GM23338 (cell line): ENCODE results near the gene CNPY1. TPM values are rescaled to one million over a fixed set of nuclear protein-coding genes. Genes with fewer than 3 reads are reported as not detected.

Experiments used
- ATAC-seq: fragments of 200-7000 bp; cut with Tn5 transposase; 3 replicates; pipeline ENCODE4 v1.9.1; 2020
- DNase-seq: peaks from one replicate; pipeline ENCODE4 v3.0.0-alpha.2; 2015; ENCODE audit warnings: low spot score
- H2AFZ ChIP-seq: fragments of 200-600 bp; sonication (generic); 2 replicates; pipeline ENCODE4 v1.8.0; 2016; ENCODE audit warnings: antibody characterized with exemption, mild to moderate bottlenecking, moderate library complexity
- H3F3A ChIP-seq: fragments of 200-600 bp; sonication (generic); replicated peaks from 2 replicates; pipeline ENCODE4 v1.8.0; 2017; ENCODE audit warnings: antibody characterized with exemption, mixed run types, low read depth
- H3K27ac ChIP-seq: fragments of 200-600 bp; sonication (generic); 2 replicates; pipeline ENCODE4 v1.6.1; 2016; ENCODE audit warnings: low read depth
- H3K27me3 ChIP-seq: fragments of 200-600 bp; sonication (generic); 2 replicates; pipeline ENCODE4 v1.8.0; 2016; ENCODE audit warnings: mild to moderate bottlenecking, mixed run types, moderate library complexity; ENCODE audit not compliant: insufficient read depth
- H3K36me3 ChIP-seq: fragments of 200-600 bp; sonication (generic); 2 replicates; pipeline ENCODE4 v1.8.0; 2016; ENCODE audit warnings: mild to moderate bottlenecking; ENCODE audit not compliant: insufficient read depth
- H3K4me1 ChIP-seq: fragments of 200-600 bp; sonication (generic); 2 replicates; pipeline ENCODE4 v1.8.0; 2016; ENCODE audit warnings: mild to moderate bottlenecking, moderate library complexity; ENCODE audit not compliant: insufficient read depth
- H3K4me2 ChIP-seq: fragments of 200-600 bp; sonication (generic); 2 replicates; pipeline ENCODE4 v1.7.1; 2017; ENCODE audit warnings: mixed run types
- H3K4me3 ChIP-seq: fragments of 200-600 bp; sonication (generic); 2 replicates; pipeline ENCODE4 v1.6.1; 2016; ENCODE audit warnings: mixed run types
- H3K79me2 ChIP-seq: fragments of 200-600 bp; sonication (generic); replicated peaks from 2 replicates; pipeline ENCODE4 v1.8.0; 2017; ENCODE audit warnings: mild to moderate bottlenecking; ENCODE audit not compliant: insufficient read depth
- H3K9me2 ChIP-seq: fragments of 200-600 bp; sonication (generic); 2 replicates; pipeline ENCODE4 v1.8.0; 2017; ENCODE audit not compliant: insufficient read depth
- H4K20me1 ChIP-seq: fragments of 200-600 bp; sonication (generic); replicated peaks from 2 replicates; pipeline ENCODE4 v1.8.0; 2017; ENCODE audit warnings: mild to moderate bottlenecking; ENCODE audit not compliant: insufficient read depth
- H3K27ac Mint-ChIP-seq: 2 replicates; pipeline ENCODE4 v1.8.0; 2020; ENCODE audit warnings: inconsistent platforms, mild to moderate bottlenecking, moderate library complexity, mixed read lengths
- H3K27me3 Mint-ChIP-seq: 3 replicates; pipeline ENCODE4 v1.8.0; 2022; ENCODE audit warnings: low read depth, mild to moderate bottlenecking, moderate library complexity, mixed read lengths, inconsistent platforms; ENCODE audit not compliant: insufficient read depth, poor library complexity
- H3K36me3 Mint-ChIP-seq: 3 replicates; pipeline ENCODE4 v1.8.0; 2021; ENCODE audit warnings: low read depth, mild to moderate bottlenecking, inconsistent platforms, moderate library complexity, mixed read lengths
- H3K4me1 Mint-ChIP-seq: 3 replicates; pipeline ENCODE4 v1.8.0; 2020; ENCODE audit warnings: mild to moderate bottlenecking, inconsistent platforms, mixed read lengths
- H3K4me3 Mint-ChIP-seq: 3 replicates; pipeline ENCODE4 v1.8.0; 2021; ENCODE audit warnings: moderate library complexity, mild to moderate bottlenecking, inconsistent platforms, mixed read lengths
- H3K9me3 Mint-ChIP-seq: 3 replicates; pipeline ENCODE4 v1.8.0; 2020; ENCODE audit warnings: moderate library complexity, mild to moderate bottlenecking, inconsistent platforms, mixed read lengths
- CREB1 ChIP-seq: fragments of 250-450 bp; sonication (Bioruptor Pico); IDR thresholded peaks from 2 replicates; pipeline ENCODE4 v1.5.0; 2020; ENCODE audit warnings: low read depth, mild to moderate bottlenecking, moderate library complexity
- CTCF ChIP-seq, 2 experiments: fragments of 200-600 bp in 1 of 2; sonication (generic) in 1 of 2; conservative IDR thresholded peaks; 2 replicates each; pipeline versions ENCODE4 v1.5.1 to v1.6.1; 2016 to 2017; ENCODE audit warnings: antibody characterized with exemption in 2 of 2, low read depth in 2 of 2, mild to moderate bottlenecking in 2 of 2, moderate library complexity in 1 of 2
- EZH2 ChIP-seq: fragments of 200-600 bp; sonication (generic); IDR thresholded peaks from one replicate; pipeline ENCODE4 v1.8.0; 2017; ENCODE audit warnings: antibody characterized with exemption, mild to moderate bottlenecking, low read depth; ENCODE audit not compliant: unreplicated experiment
- EZH2phosphoT487 ChIP-seq: fragments of 200-600 bp; sonication (generic); IDR thresholded peaks from one replicate; pipeline ENCODE4 v1.8.1; 2018; ENCODE audit warnings: antibody characterized with exemption; ENCODE audit not compliant: unreplicated experiment
- JUNB ChIP-seq: IDR thresholded peaks from one replicate; pipeline ENCODE4 v1.6.1; 2016; ENCODE audit warnings: antibody characterized with exemption; ENCODE audit not compliant: unreplicated experiment
- NANOG ChIP-seq: IDR thresholded peaks from 2 replicates; pipeline ENCODE4 v1.6.1; 2016; ENCODE audit warnings: antibody characterized with exemption, borderline replicate concordance
- POLR2AphosphoS5 ChIP-seq: IDR thresholded peaks from 2 replicates; pipeline ENCODE4 v1.6.1; 2016; ENCODE audit warnings: antibody characterized with exemption, low read depth
- STAT1 ChIP-seq: IDR thresholded peaks from one replicate; pipeline ENCODE4 v1.6.1; 2016; ENCODE audit warnings: antibody characterized with exemption; ENCODE audit not compliant: unreplicated experiment
- ZNF114 ChIP-seq: fragments of 250-450 bp; sonication (Bioruptor Pico); IDR thresholded peaks from 2 replicates; pipeline ENCODE4 v1.5.0; 2020; ENCODE audit warnings: mild to moderate bottlenecking, moderate library complexity
- ZNF331 ChIP-seq: fragments of 250-450 bp; sonication (Bioruptor Pico); IDR thresholded peaks from 2 replicates; pipeline ENCODE4 v1.5.0; 2020; ENCODE audit warnings: low read depth, mild to moderate bottlenecking, moderate library complexity
- polyA plus RNA-seq: library from polyadenylated mRNA; unstranded; fragments of >200 nt; fragmentation: Nextera tagmentation; extraction: Ambion mirVana; gene quantifications from 2 replicates; pipeline ENCODE4 v1.2.1, GENCODE V29; 2016
- total RNA-seq: library from RNA; depleted of rRNA; stranded (reverse); fragments of >200 nt; shearing (Covaris generic); gene quantifications from 2 replicates; pipeline ENCODE4 v1.2.3, GENCODE V29; 2014
- TF ChIP-seq, protein P1 (sequence below): IDR thresholded peaks from 2 replicates; pipeline ENCODE4 v1.6.1; 2016; ENCODE audit warnings: antibody characterized with exemption
- TF ChIP-seq, protein P2 (sequence below): fragments of 250-450 bp; sonication (Bioruptor Pico); IDR thresholded peaks from 2 replicates; pipeline ENCODE4 v1.5.0; 2020; ENCODE audit warnings: mild to moderate bottlenecking, moderate library complexity
- TF ChIP-seq, protein P3 (sequence below): IDR thresholded peaks from one replicate; pipeline ENCODE4 v1.6.1; 2018; ENCODE audit warnings: antibody characterized with exemption; ENCODE audit not compliant: unreplicated experiment

The CNPY1 gene
- total and polyA plus RNA-seq, 2 experiments from 2014 or later, result not detected

DNA sequence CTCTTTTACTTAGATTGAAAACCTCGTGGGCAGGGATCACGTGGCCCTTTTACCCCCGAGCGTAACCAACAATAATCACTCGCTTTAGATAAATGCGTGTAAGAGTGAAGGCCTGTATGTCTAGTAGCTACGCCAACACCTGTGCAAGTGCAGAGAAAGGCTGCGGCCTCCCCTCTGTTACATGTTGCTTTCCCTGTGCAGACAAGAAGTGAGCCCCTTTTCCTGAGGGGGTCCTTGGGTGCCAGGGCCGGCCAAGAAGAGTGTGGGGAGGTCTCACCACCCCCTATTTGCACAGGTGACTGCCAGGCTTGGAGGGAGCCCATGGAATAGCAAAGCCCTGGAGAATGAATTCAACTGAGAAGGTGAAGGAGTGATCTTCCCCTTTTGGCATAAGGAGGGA lies 35.6 kb upstream of the CNPY1 start:
- Mint-ChIP-seq H3K27me3 (peaks cover 7% of the 10 kb centered on the region), H3K4me1 (peaks cover 5% of the 10 kb centered on the region)
- no peak overlapping the region for H3K4me3 ChIP-seq

More for the DNA sequence above, 35.6 kb upstream of the CNPY1 start:
- ATAC-seq, result no peak
- H3K79me2 ChIP-seq, result no peaks in the 10 kb centered on the region
- H3K4me1 ChIP-seq, result no peaks in the 10 kb centered on the region
- H2AFZ ChIP-seq, result no peak overlapping the region
- Mint-ChIP-seq H3K4me3 (no peak overlapping the region), H3K27ac (no peak overlapping the region), H3K9me3 (no peaks in the 10 kb centered on the region), H3K36me3 (no peaks in the 10 kb centered on the region)
- no peak overlapping the region for H3K4me2 ChIP-seq
- no peaks in the 10 kb centered on the region for H4K20me1 ChIP-seq
- no peaks in the 10 kb centered on the region for H3K27me3 ChIP-seq
- no peaks in the 10 kb centered on the region for H3F3A ChIP-seq
- no peaks in the 10 kb centered on the region for H3K9me2 ChIP-seq
- no peak for TF ChIP-seq NANOG
- TF ChIP-seq, protein P1, sequence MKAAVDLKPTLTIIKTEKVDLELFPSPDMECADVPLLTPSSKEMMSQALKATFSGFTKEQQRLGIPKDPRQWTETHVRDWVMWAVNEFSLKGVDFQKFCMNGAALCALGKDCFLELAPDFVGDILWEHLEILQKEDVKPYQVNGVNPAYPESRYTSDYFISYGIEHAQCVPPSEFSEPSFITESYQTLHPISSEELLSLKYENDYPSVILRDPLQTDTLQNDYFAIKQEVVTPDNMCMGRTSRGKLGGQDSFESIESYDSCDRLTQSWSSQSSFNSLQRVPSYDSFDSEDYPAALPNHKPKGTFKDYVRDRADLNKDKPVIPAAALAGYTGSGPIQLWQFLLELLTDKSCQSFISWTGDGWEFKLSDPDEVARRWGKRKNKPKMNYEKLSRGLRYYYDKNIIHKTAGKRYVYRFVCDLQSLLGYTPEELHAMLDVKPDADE, result no peak
- TF ChIP-seq ZNF331 (CRISPR knock-in tag), result no peak
- no peak for TF ChIP-seq JUNB
- no peak for TF ChIP-seq ZNF114 (CRISPR knock-in tag)
- TF ChIP-seq EZH2, result no peak
- TF ChIP-seq EZH2phosphoT487, result no peak
- TF ChIP-seq, protein P2, sequence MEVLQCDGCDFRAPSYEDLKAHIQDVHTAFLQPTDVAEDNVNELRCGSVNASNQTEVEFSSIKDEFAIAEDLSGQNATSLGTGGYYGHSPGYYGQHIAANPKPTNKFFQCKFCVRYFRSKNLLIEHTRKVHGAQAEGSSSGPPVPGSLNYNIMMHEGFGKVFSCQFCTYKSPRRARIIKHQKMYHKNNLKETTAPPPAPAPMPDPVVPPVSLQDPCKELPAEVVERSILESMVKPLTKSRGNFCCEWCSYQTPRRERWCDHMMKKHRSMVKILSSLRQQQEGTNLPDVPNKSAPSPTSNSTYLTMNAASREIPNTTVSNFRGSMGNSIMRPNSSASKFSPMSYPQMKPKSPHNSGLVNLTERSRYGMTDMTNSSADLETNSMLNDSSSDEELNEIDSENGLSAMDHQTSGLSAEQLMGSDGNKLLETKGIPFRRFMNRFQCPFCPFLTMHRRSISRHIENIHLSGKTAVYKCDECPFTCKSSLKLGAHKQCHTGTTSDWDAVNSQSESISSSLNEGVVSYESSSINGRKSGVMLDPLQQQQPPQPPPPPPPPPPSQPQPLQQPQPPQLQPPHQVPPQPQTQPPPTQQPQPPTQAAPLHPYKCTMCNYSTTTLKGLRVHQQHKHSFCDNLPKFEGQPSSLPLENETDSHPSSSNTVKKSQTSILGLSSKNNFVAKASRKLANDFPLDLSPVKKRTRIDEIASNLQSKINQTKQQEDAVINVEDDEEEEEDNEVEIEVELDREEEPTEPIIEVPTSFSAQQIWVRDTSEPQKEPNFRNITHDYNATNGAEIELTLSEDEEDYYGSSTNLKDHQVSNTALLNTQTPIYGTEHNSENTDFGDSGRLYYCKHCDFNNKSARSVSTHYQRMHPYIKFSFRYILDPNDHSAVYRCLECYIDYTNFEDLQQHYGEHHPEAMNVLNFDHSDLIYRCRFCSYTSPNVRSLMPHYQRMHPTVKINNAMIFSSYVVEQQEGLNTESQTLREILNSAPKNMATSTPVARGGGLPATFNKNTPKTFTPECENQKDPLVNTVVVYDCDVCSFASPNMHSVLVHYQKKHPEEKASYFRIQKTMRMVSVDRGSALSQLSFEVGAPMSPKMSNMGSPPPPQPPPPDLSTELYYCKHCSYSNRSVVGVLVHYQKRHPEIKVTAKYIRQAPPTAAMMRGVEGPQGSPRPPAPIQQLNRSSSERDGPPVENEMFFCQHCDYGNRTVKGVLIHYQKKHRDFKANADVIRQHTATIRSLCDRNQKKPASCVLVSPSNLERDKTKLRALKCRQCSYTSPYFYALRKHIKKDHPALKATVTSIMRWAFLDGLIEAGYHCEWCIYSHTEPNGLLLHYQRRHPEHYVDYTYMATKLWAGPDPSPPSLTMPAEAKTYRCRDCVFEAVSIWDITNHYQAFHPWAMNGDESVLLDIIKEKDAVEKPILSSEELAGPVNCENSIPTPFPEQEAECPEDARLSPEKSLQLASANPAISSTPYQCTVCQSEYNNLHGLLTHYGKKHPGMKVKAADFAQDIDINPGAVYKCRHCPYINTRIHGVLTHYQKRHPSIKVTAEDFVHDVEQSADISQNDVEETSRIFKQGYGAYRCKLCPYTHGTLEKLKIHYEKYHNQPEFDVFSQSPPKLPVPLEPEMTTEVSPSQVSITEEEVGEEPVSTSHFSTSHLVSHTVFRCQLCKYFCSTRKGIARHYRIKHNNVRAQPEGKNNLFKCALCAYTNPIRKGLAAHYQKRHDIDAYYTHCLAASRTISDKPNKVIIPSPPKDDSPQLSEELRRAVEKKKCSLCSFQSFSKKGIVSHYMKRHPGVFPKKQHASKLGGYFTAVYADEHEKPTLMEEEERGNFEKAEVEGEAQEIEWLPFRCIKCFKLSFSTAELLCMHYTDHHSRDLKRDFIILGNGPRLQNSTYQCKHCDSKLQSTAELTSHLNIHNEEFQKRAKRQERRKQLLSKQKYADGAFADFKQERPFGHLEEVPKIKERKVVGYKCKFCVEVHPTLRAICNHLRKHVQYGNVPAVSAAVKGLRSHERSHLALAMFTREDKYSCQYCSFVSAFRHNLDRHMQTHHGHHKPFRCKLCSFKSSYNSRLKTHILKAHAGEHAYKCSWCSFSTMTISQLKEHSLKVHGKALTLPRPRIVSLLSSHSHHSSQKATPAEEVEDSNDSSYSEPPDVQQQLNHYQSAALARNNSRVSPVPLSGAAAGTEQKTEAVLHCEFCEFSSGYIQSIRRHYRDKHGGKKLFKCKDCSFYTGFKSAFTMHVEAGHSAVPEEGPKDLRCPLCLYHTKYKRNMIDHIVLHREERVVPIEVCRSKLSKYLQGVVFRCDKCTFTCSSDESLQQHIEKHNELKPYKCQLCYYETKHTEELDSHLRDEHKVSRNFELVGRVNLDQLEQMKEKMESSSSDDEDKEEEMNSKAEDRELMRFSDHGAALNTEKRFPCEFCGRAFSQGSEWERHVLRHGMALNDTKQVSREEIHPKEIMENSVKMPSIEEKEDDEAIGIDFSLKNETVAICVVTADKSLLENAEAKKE (CRISPR knock-in tag), result no peak
- TF ChIP-seq CREB1 (CRISPR knock-in tag), result no peak
- no peak for TF ChIP-seq STAT1
- no peak for TF ChIP-seq CTCF (conservative IDR thresholded peaks at IDR 0.05; ENCODE audit: low read depth in 2 of 2)
- TF ChIP-seq POLR2AphosphoS5, result no peak
- TF ChIP-seq, protein P3, sequence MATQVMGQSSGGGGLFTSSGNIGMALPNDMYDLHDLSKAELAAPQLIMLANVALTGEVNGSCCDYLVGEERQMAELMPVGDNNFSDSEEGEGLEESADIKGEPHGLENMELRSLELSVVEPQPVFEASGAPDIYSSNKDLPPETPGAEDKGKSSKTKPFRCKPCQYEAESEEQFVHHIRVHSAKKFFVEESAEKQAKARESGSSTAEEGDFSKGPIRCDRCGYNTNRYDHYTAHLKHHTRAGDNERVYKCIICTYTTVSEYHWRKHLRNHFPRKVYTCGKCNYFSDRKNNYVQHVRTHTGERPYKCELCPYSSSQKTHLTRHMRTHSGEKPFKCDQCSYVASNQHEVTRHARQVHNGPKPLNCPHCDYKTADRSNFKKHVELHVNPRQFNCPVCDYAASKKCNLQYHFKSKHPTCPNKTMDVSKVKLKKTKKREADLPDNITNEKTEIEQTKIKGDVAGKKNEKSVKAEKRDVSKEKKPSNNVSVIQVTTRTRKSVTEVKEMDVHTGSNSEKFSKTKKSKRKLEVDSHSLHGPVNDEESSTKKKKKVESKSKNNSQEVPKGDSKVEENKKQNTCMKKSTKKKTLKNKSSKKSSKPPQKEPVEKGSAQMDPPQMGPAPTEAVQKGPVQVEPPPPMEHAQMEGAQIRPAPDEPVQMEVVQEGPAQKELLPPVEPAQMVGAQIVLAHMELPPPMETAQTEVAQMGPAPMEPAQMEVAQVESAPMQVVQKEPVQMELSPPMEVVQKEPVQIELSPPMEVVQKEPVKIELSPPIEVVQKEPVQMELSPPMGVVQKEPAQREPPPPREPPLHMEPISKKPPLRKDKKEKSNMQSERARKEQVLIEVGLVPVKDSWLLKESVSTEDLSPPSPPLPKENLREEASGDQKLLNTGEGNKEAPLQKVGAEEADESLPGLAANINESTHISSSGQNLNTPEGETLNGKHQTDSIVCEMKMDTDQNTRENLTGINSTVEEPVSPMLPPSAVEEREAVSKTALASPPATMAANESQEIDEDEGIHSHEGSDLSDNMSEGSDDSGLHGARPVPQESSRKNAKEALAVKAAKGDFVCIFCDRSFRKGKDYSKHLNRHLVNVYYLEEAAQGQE, result no peak
- H3K27ac ChIP-seq, result no peak overlapping the region
- H3K36me3 ChIP-seq, result no peaks in the 10 kb centered on the region
- no peak for DNase-seq
